HUES64 (cell line): ENCODE measurements around the gene AHCYL1.

Experiments used
- H3K27ac ChIP-seq: 2 replicates; pipeline ENCODE4 v1.7.0; 2013; ENCODE audit warnings: low read depth, low read length, inconsistent platforms
- H3K27me3 ChIP-seq: 2 replicates; pipeline ENCODE4 v1.6.1; 2013; ENCODE audit warnings: mild to moderate bottlenecking, low read length; ENCODE audit not compliant: insufficient read depth
- H3K36me3 ChIP-seq: 2 replicates; pipeline ENCODE4 v1.6.1; 2013; ENCODE audit warnings: mild to moderate bottlenecking, low read length; ENCODE audit not compliant: insufficient read depth
- H3K4me1 ChIP-seq: 2 replicates; pipeline ENCODE4 v1.6.1; 2013; ENCODE audit warnings: mild to moderate bottlenecking, low read length, moderate library complexity; ENCODE audit not compliant: insufficient read depth
- H3K4me3 ChIP-seq: 2 replicates; pipeline ENCODE4 v1.5.1; 2013; ENCODE audit warnings: mild to moderate bottlenecking, low read length, moderate library complexity
- H3K9ac ChIP-seq: 2 replicates; pipeline ENCODE4 v1.6.1; 2013; ENCODE audit warnings: mild to moderate bottlenecking, low read depth, low read length
- H3K9me3 ChIP-seq: 2 replicates; pipeline ENCODE4 v1.6.1; 2013; ENCODE audit warnings: low read depth, low read length; ENCODE audit not compliant: insufficient read depth
- WGBS: fragments of 150-250, 120-280 bp; methylation state at CpG from one replicate; pipeline ENCODE4 v1.1.7; 2013; ENCODE audit warnings: missing lambda C conversion rate; 5-methylcytosine and 5-hydroxymethylcytosine counted together

AHCYL1 gene

DNA sequence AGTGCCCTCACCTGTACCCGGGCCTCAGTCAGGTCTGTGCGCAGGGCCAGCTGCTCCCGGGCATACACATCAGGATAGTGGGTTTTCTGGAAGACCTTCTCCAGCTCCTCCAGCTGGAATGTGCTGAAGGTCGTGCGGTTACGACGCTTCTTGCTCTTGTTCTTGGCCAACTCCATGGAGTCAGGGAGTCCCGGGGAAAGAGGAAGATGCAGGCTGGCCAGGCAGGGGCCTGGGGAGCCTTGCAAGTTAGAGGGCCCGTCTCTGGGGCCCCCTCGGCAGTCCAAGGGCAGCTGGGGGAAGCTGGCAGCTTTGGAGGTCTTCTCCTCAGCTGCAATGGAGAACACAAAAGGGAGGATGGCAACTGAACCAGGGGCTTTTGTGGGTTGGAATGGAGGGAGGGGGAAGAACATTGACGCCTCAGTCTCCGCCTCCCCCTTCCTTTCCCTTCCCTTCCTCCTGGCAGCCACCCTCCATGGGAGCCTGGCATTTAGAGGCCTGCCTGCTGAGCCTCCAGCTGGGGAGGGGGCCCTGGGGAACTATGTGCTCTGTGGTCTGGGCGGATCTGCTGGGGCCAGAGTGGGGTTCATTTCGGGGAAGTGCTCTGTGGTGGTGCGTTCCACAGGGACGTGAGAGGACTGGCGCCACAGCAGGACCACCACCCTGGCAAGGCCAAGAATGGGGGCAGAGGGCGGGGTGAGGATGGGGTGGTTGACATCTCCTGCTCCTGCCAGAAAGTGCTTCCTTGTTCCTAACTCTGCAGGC, 80.2 kb downstream of the AHCYL1 start:
- no peak overlapping the region for H3K27ac ChIP-seq
- no peak overlapping the region for H3K4me3 ChIP-seq
- H3K36me3 ChIP-seq, result no peaks in the 10 kb centered on the region
- H3K9me3 ChIP-seq, result no peaks in the 10 kb centered on the region
- WGBS, result 86% methylated on average over 16 of the region's 18 CpGs
- peaks cover 5% of the 10 kb centered on the region; the same call in 1 of the 2 replicates for H3K4me1 ChIP-seq
- peaks cover 52% of the 10 kb centered on the region for H3K27me3 ChIP-seq
- H3K9ac ChIP-seq, result no peak overlapping the region

DNA sequence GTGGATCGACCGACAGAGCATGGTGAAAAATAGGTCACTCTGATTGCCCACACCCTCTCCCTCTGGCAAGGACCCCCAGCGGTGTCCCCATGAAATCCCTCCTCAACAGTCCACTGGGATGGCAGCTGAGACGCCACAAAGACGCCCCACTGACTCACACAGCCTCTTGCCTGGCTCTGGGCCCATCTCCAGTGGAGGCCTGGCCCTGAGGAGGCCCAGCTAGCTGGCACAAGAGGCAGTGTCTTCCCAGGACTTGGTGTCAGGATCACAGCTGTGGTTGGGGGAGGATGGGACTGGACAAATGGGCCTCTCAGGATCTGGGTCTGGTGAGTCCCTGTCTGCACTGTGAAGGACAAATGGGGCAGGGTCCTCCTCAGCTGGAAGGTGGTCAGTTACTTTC, 81.3 kb downstream of the AHCYL1 start:
- H3K4me3 ChIP-seq, result no peak overlapping the region
- H3K9me3 ChIP-seq, result no peaks in the 10 kb centered on the region
- no peaks in the 10 kb centered on the region for H3K36me3 ChIP-seq
- no peak overlapping the region for H3K9ac ChIP-seq
- no peak overlapping the region for H3K27ac ChIP-seq
- H3K4me1 ChIP-seq, result peaks cover 5% of the 10 kb centered on the region; the same call in 1 of the 2 replicates
- WGBS, result 91% methylated on average over 5 of the region's 5 CpGs
- peaks cover 62% of the 10 kb centered on the region for H3K27me3 ChIP-seq

DNA sequence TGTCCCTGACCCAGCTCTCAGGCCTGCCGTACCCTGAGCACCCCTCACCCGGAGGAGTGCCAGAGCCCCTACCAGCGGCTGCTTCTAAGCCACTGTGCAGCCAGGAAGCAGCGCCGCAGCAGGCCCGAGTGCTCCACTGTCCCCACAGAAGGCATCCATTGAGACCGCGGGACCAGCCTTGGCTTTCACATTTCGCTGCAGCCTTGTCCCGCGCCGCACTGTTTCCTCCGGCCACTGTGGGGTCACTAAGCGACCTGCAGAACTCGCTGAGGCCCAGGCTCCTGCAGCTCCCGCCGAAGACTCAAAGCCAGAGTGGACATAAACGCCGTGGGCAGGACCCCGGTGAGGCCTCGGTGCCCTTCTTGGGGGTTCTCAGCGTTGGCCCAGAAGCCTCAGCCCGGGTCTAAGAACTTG, 82.9 kb downstream of the AHCYL1 start:
- Histone ChIP-seq H3K9me3 (no peaks in the 10 kb centered on the region), H3K9ac (no peak overlapping the region), H3K27ac (no peak overlapping the region), H3K4me3 (peak overlapping the region; percentile 38), H3K36me3 (no peaks in the 10 kb centered on the region), H3K27me3 (peaks cover 79% of the 10 kb centered on the region), H3K4me1 (peaks cover 5% of the 10 kb centered on the region; the same call in 1 of the 2 replicates)
- 10% methylated on average over 23 of the region's 23 CpGs for WGBS

DNA sequence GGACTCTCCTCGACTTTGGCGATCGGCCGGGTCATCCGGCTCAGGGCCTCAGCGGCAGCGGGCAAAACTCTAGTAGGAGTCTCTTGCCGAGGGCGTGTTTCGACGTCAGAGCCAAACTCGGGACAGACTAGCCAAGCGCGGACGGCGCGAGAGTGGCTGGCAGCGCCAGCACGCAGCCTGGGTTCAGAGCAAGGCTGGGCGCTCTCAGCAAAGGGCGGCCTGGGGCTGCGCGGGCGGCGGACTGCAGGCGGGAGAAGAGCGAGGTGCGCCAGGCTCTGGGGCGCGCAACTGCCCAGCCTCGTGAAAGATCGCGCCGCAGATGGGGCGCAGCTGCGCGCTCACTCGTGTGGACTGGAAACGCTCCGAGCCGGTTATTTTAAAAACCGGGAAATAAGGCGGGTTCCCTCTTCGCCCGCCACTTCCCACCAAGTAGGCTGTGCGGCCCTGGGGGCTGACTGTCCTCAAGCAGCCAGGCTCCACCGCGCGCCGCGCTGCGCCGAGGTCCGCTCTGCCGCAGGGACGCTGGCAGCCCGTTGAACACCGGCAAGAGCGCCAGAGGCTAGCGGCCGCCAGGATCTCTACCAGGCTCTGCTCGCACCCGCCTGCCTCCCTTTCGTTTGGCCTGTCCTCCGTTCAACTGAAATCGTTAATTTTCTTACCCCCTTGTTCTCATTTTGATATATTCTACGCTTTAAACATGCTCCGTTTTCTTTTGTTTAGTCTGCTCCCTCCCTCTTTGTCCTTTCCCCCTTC, 83.5 kb downstream of the AHCYL1 start:
- Histone ChIP-seq H3K4me1 (peaks cover 5% of the 10 kb centered on the region; the same call in 1 of the 2 replicates), H3K36me3 (no peaks in the 10 kb centered on the region), H3K9ac (no peak overlapping the region), H3K4me3 (peak overlapping the region; percentile 38), H3K27me3 (peaks cover 85% of the 10 kb centered on the region), H3K9me3 (no peaks in the 10 kb centered on the region), H3K27ac (no peak overlapping the region)
- 2% methylated on average over 68 of the region's 68 CpGs for WGBS

DNA sequence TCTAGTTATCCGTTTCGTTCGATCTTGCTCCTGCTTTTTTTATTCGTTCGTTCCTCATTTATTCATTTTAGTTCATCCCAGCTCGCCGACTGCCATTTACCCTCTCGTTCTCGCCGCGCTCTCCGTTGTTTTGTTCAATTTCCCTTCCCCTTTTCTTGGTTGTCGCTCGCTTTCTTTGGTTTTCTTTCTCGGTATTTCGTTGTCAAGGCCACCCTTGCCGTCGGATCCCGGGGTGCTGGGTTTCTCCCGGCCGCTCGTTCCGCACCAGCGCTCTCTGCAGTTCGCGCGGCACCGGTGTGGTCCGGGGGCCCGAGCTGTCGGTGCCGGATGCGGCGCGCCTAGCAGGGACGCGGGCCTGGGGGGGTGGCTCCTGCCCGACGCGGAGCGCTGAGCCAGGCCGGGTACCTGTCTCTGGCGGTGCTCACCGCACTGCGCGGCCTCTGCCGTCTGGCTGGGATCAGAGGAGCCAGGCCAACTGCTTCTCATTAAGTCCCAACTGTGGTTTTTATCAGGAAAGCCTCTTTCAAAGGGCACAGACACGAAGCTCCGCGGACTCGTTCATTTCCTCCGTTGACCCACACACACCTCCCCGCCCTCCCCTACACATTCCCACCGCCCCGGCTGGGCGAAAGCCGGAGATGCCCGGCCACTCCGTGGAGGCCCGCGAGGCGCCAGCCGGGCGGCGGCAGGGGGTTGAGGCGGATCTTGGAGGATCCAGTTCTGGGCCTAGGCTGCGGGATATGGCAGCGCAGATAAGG, 84.3 kb downstream of the AHCYL1 start:
- Histone ChIP-seq H3K4me1 (peaks cover 5% of the 10 kb centered on the region; the same call in 1 of the 2 replicates), H3K27ac (no peak overlapping the region), H3K9me3 (no peaks in the 10 kb centered on the region), H3K36me3 (no peaks in the 10 kb centered on the region), H3K9ac (no peak overlapping the region), H3K4me3 (peak overlapping the region; percentile 30), H3K27me3 (peaks cover 92% of the 10 kb centered on the region)
- 2% methylated on average over 68 of the region's 68 CpGs for WGBS

DNA sequence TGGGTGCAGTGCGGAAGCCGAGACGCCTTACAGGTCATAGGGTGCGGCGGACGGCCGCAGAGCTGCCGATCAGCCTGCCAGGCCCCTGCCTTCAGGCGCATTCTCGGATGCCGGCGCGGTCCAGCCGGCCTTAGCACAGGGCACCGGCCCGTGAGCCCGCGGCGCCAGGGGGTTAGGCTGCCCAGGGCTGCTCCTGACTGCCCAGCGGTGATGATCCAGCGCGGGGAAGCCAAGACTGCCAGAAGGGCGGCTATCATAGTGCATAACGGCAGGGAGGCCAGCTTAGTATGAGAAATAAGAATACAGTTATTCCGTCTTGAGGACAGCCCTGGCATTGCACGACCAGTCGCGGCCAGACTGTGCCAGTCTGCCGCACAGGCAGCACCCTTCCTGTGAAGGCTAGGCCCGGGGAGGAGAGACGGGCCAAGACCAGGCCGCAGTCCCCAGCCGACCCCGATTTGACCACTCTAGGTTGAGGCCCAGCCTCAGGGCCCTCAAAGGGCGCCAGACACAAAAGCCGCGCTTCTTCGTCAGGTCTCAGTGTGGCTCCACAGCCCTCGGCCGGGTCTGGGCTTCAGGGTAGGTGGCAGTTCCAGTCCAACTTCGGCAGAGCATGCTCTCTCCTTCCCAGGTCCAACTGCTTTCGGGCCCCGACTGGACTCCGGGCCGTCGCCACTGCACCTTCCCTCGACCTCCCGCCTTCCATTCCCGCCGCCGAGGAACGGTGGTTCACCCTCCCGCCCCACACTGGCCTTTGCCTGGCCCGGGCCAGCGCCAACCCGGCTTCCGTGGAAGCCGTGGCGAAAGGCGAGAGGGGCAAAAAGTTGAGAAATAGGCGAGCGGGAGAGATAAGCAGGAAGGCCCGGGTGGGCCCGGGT, 85.1 kb downstream of the AHCYL1 start:
- 4% methylated on average over 64 of the region's 64 CpGs for WGBS
- Histone ChIP-seq H3K9ac (no peak overlapping the region), H3K27me3 (peaks cover 100% of the 10 kb centered on the region), H3K9me3 (no peaks in the 10 kb centered on the region), H3K36me3 (no peaks in the 10 kb centered on the region), H3K4me1 (peaks cover 5% of the 10 kb centered on the region; the same call in 1 of the 2 replicates), H3K4me3 (peak overlapping the region; percentile 44), H3K27ac (no peak overlapping the region)

DNA sequence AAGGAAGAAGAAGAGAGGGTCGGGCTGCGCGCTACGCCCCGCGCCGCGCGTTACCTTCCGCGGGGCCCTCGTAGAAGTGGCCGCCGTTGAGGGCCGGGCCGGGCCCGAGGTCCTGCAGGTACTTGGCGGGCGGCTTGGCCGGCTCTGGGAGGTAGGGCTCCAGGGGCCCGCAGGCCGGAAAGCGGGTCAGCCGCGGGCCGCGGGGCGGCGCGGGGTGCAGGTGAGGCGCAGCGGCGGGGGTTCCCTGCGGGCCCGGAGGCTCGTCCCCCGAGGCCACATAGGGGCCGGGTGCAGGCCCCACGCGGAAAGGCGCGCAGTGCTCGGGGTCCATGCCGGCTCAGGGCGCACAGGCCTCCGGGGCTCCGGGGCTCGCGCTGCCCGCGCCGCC, 85.7 kb downstream of the AHCYL1 start:
- Histone ChIP-seq H3K9me3 (no peaks in the 10 kb centered on the region), H3K4me3 (peak overlapping the region; percentile 44), H3K9ac (no peak overlapping the region; the same call in 1 of the 2 replicates), H3K27me3 (peaks cover 100% of the 10 kb centered on the region), H3K27ac (no peak overlapping the region), H3K4me1 (peaks cover 5% of the 10 kb centered on the region; the same call in 1 of the 2 replicates), H3K36me3 (no peaks in the 10 kb centered on the region)
- 1% methylated on average over 52 of the region's 52 CpGs for WGBS

DNA sequence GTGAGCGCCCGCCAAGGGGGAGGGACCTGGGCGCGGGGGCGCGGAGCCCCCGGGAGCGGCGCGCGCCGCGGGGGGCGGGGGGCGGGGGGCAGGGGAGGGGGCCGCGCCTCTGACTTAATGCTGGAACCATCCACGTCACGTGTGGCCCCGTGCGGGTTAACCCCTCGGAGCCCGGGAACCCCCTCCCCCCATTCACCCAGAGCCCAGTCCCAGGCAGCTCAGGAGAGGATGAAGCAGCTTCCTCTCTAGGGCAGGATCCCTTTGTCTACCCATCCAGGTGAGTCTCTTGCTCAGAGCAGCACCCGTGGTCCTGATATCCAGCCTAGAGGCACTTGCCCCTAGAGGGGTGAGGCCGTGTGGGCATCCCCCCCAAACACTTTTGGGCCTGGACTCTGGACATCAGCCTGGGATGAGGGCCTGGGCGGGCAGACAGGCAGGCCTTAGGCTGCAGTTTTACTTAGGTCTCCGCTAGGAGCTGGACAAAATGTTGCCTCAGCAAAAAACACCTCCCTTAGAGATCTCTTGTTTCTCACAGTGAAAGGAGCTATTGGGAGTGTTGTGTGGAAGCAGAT, 86.2 kb downstream of the AHCYL1 start, which contains the start of gene ALX3:
TSS of gene ALX3 (minus strand) at position 2 of the 572 bp plus-strand sequence. CDS start 60 bp downstream, outside the sequence.
- Histone ChIP-seq H3K4me3 (peak within 1 kb of the TSS; percentile 44), H3K36me3 (no peaks in the 10 kb centered on the region), H3K9ac (no peak within 1 kb of the TSS; the same call in 1 of the 2 replicates), H3K9me3 (no peaks in the 10 kb centered on the region), H3K4me1 (peaks cover 5% of the 10 kb centered on the region; the same call in 1 of the 2 replicates), H3K27ac (no peak within 1 kb of the TSS), H3K27me3 (peaks cover 100% of the 10 kb centered on the region)
- WGBS, result 7% methylated on average over 27 of the region's 27 CpGs
